Pancreas (tissue), 10 donors: Measurements from ENCODE around the gene OPA3. TPM values are rescaled to one million over a fixed set of nuclear protein-coding genes. Genes with fewer than 3 reads are reported as not detected.
A peak's percentile ranks its signal among the peaks of the same experiment; 100 is the strongest.

Experiments
- ATAC-seq, 4 donors: fragments of 200-7000 bp; cut with Tn5 transposase; one replicate each; pipeline versions ENCODE4 v1.8.0 to v1.9.1; 2020; ENCODE audit warnings: mild to moderate bottlenecking in 4 of 4, moderate library complexity in 4 of 4
- DNase-seq, 6 donors: peaks; one replicate each; pipeline ENCODE4 v3.0.0-alpha.2; 2020
- FAIRE-seq: peaks from 2 replicates; lab custom pipeline; 2012; peaks lifted over from hg19 to GRCh38; lab: Jason Lieb, UNC
- H3K27ac ChIP-seq, 4 donors: fragments of 200-600 bp; sonication (generic); 1 replicate in 3 of 4; 2 replicates in 1 of 4; pipeline versions ENCODE4 v1.5.0 to v1.8.0; 2020
- H3K27me3 ChIP-seq, 4 donors: fragments of 200-600 bp; one replicate each; pipeline ENCODE4 v1.8.0; 2021
- H3K36me3 ChIP-seq, 3 donors: fragments of 200-600 bp; sonication (generic) in 1 of 3; one replicate each; pipeline versions ENCODE4 v1.5.0 to v1.8.0; 2020 to 2021
- H3K4me1 ChIP-seq, 3 donors: fragments of 200-600 bp; one replicate each; pipeline ENCODE4 v1.8.0; 2021
- H3K4me3 ChIP-seq, 4 donors: fragments of 200-600 bp; sonication (generic) in 2 of 4; one replicate each; pipeline versions ENCODE4 v1.5.0 to v1.8.0; 2020 to 2021
- H3K9me3 ChIP-seq, 4 donors: fragments of 200-600 bp; one replicate each; pipeline ENCODE4 v1.8.0; 2021
- WGBS, 2 donors: extraction: QIAGEN DNeasy Blood & Tissue Kit; methylation state at CpG; one replicate each; pipeline ENCODE4 v1.1.7; 2013; 5-methylcytosine and 5-hydroxymethylcytosine counted together
- intact Hi-C, 3 donors: fragments of 100-400 bp; cut with DNase I; formaldehyde crosslinking; loops; one replicate each; pipeline versions ENCODE4 v1.11.1 to v1.14.2; 2022
- polyA plus RNA-seq, 2 donors: library from polyadenylated mRNA; stranded (reverse); fragments of 200-250 nt; gene quantifications; one replicate each; pipeline ENCODE4 v1.2.3, GENCODE V29; 2013
- total RNA-seq, 6 donors: library from RNA; stranded (reverse); fragmentation: NEBNext Ultra II Directional in 4 of 6; extraction: Animal tissue kit (Norgen Biotek cat#: 25700) in 4 of 6; gene quantifications; one replicate each; pipeline versions ENCODE4 v1.2.1 to v1.2.4, GENCODE V29; 2021 to 2023
- TF ChIP-seq, protein P1 (sequence below), 4 donors: fragments of 200-600 bp; sonication (generic) in 3 of 4; IDR thresholded peaks; one replicate each; pipeline versions ENCODE4 v1.5.0 to v1.8.0; 2021; ENCODE audit warnings: antibody characterized with exemption in 4 of 4
- donor health status: healthy with polysubstance abuse.
- donor health status: DM: no; HTN: no; CAD: no; lungs with moderate emphysema.
- donor health status: DM: no; HTN: no; CAD: no.
- donor health status: control.
- donor health status: control.
- donor health status: Bipolar disorder and iron deficiency.
- donor health status: DM: yes; HTN: yes; CAD: no.
- donor health status: DM: no; HTN: no; CAD: no.
- donor health status: DM: no; HTN: no; CAD: no.
- donor health status: DM: yes; HTN: yes; CAD: no.

OPA3 gene
- total and polyA plus RNA-seq, 8 donors: 3.4 to 8.0 (median 4.7) TPM

GRCh38 chr19:45498411-45499195 lies 86.0 kb downstream of the OPA3 start, which contains the start of gene PPM1N:
Gene PPM1N, plus strand, starts transcription at chr19:45498443. Its CDS starts 30 bp downstream, at chr19:45498473.
- Histone ChIP-seq H3K4me1 (peaks cover 0 to 7% (median 7%) of the 10 kb centered on the region in 3 donors), H3K36me3 (no peaks in the 10 kb centered on the region), H3K27ac (no peak within 1 kb of the TSS), H3K9me3 (no peaks in the 10 kb centered on the region), H3K4me3 (peak within 1 kb of the TSS in 2 of 4 donors; percentile 57 to 80), H3K27me3 (peaks cover 0 to 4% (median 0%) of the 10 kb centered on the region in 4 donors)
- 4 to 5% methylated on average over 76 to 89 of the region's 89 CpGs for WGBS, 2 donors
- peak in 2 of 6 donors; percentile 71 for DNase-seq
- peak in 1 of 4 donors; percentile 7 for ATAC-seq
- TF ChIP-seq, protein P1, sequence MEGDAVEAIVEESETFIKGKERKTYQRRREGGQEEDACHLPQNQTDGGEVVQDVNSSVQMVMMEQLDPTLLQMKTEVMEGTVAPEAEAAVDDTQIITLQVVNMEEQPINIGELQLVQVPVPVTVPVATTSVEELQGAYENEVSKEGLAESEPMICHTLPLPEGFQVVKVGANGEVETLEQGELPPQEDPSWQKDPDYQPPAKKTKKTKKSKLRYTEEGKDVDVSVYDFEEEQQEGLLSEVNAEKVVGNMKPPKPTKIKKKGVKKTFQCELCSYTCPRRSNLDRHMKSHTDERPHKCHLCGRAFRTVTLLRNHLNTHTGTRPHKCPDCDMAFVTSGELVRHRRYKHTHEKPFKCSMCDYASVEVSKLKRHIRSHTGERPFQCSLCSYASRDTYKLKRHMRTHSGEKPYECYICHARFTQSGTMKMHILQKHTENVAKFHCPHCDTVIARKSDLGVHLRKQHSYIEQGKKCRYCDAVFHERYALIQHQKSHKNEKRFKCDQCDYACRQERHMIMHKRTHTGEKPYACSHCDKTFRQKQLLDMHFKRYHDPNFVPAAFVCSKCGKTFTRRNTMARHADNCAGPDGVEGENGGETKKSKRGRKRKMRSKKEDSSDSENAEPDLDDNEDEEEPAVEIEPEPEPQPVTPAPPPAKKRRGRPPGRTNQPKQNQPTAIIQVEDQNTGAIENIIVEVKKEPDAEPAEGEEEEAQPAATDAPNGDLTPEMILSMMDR (IDR thresholded peaks at IDR 0.05): no peak
- intact Hi-C loops: no loop called here
- no peak for FAIRE-seq

GRCh38 chr19:45497791-45498190 lies 86.8 kb downstream of the OPA3 start:
- intact Hi-C loops: no loop called here
- FAIRE-seq (no peak), ATAC-seq (no peak), DNase-seq (peak in 1 of 6 donors; percentile 24)
- Histone ChIP-seq H3K4me1 (peaks cover 0 to 7% (median 7%) of the 10 kb centered on the region in 3 donors), H3K27me3 (peaks cover 0 to 4% (median 0%) of the 10 kb centered on the region in 4 donors), H3K9me3 (no peaks in the 10 kb centered on the region), H3K27ac (no peak overlapping the region), H3K4me3 (no peak overlapping the region), H3K36me3 (no peaks in the 10 kb centered on the region)
- 22 to 27% methylated on average over 16 of the region's 16 CpGs for WGBS, 2 donors
- TF ChIP-seq, protein P1 (IDR thresholded peaks at IDR 0.05): no peak

DNA sequence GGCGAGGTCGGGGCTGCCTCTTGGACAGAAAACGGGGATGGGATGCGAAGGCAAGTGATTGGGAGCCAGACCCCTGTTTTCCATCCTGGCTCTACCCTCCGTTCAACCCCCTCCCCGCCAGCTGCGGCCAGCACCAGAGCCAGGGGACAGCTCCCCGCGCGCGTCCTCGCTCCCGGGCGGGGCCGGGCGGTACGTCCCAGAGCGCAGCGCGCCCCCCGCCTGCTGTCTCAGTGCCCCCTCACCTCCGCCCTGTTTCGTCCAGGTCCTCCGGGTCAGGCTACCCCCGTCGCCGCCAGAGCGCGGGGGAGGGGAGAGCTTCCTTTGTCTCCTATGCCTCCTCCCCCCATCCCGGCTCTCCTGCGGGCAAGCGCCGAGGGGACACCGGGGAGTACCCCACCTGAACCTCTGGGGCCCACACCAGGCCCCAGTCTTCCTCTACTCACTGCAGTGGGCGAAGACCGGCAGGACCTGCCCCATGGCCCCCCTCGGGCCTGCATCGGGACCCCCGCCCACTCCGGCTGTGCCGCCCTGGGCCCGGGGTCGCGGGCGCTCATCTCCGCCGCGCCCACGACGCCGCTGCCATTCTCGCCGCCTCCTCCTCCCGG lies 88.2 kb downstream of the OPA3 start:
- no peak overlapping the region for H3K27ac ChIP-seq
- TF ChIP-seq, protein P1 (IDR thresholded peaks at IDR 0.05): no peak
- intact Hi-C loops: no loop called here
- no peaks in the 10 kb centered on the region for H3K36me3 ChIP-seq
- WGBS, 2 donors: 0 to 1% methylated on average over 34 to 54 of the region's 54 CpGs
- FAIRE-seq: no peak
- ATAC-seq: peak; percentile 23 to 58 (median 44)
- no peaks in the 10 kb centered on the region for H3K9me3 ChIP-seq
- H3K4me1 ChIP-seq: peaks cover 0 to 10% (median 7%) of the 10 kb centered on the region in 3 donors
- peak overlapping the region; percentile 55 to 80 (median 62) for H3K4me3 ChIP-seq
- peaks cover 0 to 4% (median 0%) of the 10 kb centered on the region in 4 donors for H3K27me3 ChIP-seq
- DNase-seq: peak in 5 of 6 donors; percentile 46 to 84 (median 66)

- Histone ChIP-seq H3K4me3 (no peak overlapping the region), H3K36me3 (no peaks in the 10 kb centered on the region), H3K27ac (no peak overlapping the region), H3K4me1 (peaks cover 0 to 10% (median 7%) of the 10 kb centered on the region in 3 donors), H3K9me3 (no peaks in the 10 kb centered on the region), H3K27me3 (peaks cover 0 to 4% (median 0%) of the 10 kb centered on the region in 4 donors)
- ATAC-seq (no peak), DNase-seq (no peak), FAIRE-seq (no peak)
- TF ChIP-seq, protein P1 (IDR thresholded peaks at IDR 0.05): no peak
- 63 to 70% methylated on average over 5 of the region's 5 CpGs for WGBS, 2 donors
- intact Hi-C loops: no loop called here
These were observed 89.4 kb downstream of the OPA3 start for GRCh38 chr19:45495178-45495577.
